Measurements from ENCODE around the gene PDE6A.

PDE6A gene

GRCh38 chr5:149944666-149945065, at the start of gene PDE6A:
TSS of gene PDE6A (minus strand) at chr5:149944793. CDS start at chr5:149944673, 120 bp downstream.
- DNase-seq: no peak

- DNase-seq: no peak
Observed at GRCh38 chr5:149993471-149993870, 48.9 kb upstream of the PDE6A start.

- DNase-seq: peak; percentile 79
Observed at GRCh38 chr5:149990518-149991376, 46.2 kb upstream of the PDE6A start.

- no peak for DNase-seq
Observed at GRCh38 chr5:149988126-149988525, 43.5 kb upstream of the PDE6A start.

GRCh38 chr5:149982505-149982904, 37.9 kb upstream of the PDE6A start:
- DNase-seq: no peak

- DNase-seq: no peak
Observed at GRCh38 chr5:149981206-149981605, 36.6 kb upstream of the PDE6A start.

- DNase-seq: no peak
Observed at GRCh38 chr5:149979896-149980295, 35.3 kb upstream of the PDE6A start.

GRCh38 chr5:149975409-149975808, 30.8 kb upstream of the PDE6A start:
- DNase-seq: no peak

GRCh38 chr5:149969181-149969930, 24.8 kb upstream of the PDE6A start:
- DNase-seq: no peak

GRCh38 chr5:149966946-149967345, 22.4 kb upstream of the PDE6A start:
- DNase-seq: no peak

- no peak for DNase-seq
Observed at GRCh38 chr5:149963729-149964128, 19.1 kb upstream of the PDE6A start.

- DNase-seq: no peak
Observed at GRCh38 chr5:149962601-149963300, 18.2 kb upstream of the PDE6A start.

- DNase-seq: no peak
Observed at GRCh38 chr5:149961957-149962409, 17.4 kb upstream of the PDE6A start.

GRCh38 chr5:149961186-149961685, 16.6 kb upstream of the PDE6A start:
- peak; percentile 32 for DNase-seq

- peak; percentile 99 for DNase-seq
Observed at GRCh38 chr5:149960272-149961185, 15.9 kb upstream of the PDE6A start, which contains the start of gene SLC26A2. TSS of gene SLC26A2 (plus strand) at chr5:149960758. CDS start at chr5:149977653, 16,895 bp downstream.

GRCh38 chr5:149959406-149960236, 15.0 kb upstream of the PDE6A start:
- peak; percentile 49 for DNase-seq

- DNase-seq: peak; percentile 46
Observed at GRCh38 chr5:149957855-149958254, 13.3 kb upstream of the PDE6A start.

- no peak for DNase-seq
Observed at GRCh38 chr5:149956685-149957084, 12.1 kb upstream of the PDE6A start.

GRCh38 chr5:149954798-149955197, 10.2 kb upstream of the PDE6A start:
- peak; percentile 42 for DNase-seq

GRCh38 chr5:149953436-149954121, 9.0 kb upstream of the PDE6A start:
- DNase-seq: peak; percentile 32
